ENCODE measurements around the gene SEPTIN10. TPM values are rescaled to one million over a fixed set of nuclear protein-coding genes. Genes with fewer than 3 reads are reported as not detected.
A peak's percentile ranks its signal among the peaks of the same experiment; 100 is the strongest.

SEPTIN10 gene
- total RNA-seq, 1 donor from 2014 or later = 160 TPM

- Histone ChIP-seq H3K4me2 (peak overlapping the region; percentile 38), H3K36me3 (no peaks in the 10 kb centered on the region), H3K27ac (no peak overlapping the region), H3K9ac (no peak overlapping the region), H3K27me3 (no peaks in the 10 kb centered on the region), H3F3A (ENCODE audit: low read depth) (no peaks in the 10 kb centered on the region), H4K20me1 (ENCODE audit: low read depth) (no peaks in the 10 kb centered on the region), H3K4me3 (no peak overlapping the region), H3K4me1 (peaks cover 7% of the 10 kb centered on the region), H2AFZ (replicated peaks) (peak overlapping the region; percentile 76), H3K9me3 (ENCODE audit: low read depth) (no peaks in the 10 kb centered on the region), H3K79me2 (ENCODE audit: low read depth) (no peaks in the 10 kb centered on the region)
- TF ChIP-seq EZH2phosphoT487 (IDR thresholded peaks at IDR 0.05) = no peak
- no peak for TF ChIP-seq EZH2 (IDR thresholded peaks at IDR 0.05)
- TF ChIP-seq CTCF (IDR thresholded peaks at IDR 0.05) = no peak
- H3K36me3 Mint-ChIP-seq = no peaks in the 10 kb centered on the region
- H3K27me3 Mint-ChIP-seq (ENCODE audit: insufficient read depth, low read depth) = peaks cover 6% of the 10 kb centered on the region
- DNase-seq (ENCODE audit: low spot score) = peak; percentile 42
- H3K27ac Mint-ChIP-seq = peak overlapping the region; percentile 80
- H3K4me3 Mint-ChIP-seq = peak overlapping the region; percentile 39
- no peaks in the 10 kb centered on the region for H3K9me3 Mint-ChIP-seq
- peaks cover 31% of the 10 kb centered on the region for H3K4me1 Mint-ChIP-seq
These were observed 45.8 kb upstream of the SEPTIN10 start for GRCh38 chr2:109659396-109660045.

GRCh38 chr2:109655287-109655686 is 41.5 kb upstream of the SEPTIN10 start:
- no peaks in the 10 kb centered on the region for H3K27me3 ChIP-seq
- TF ChIP-seq EZH2 (IDR thresholded peaks at IDR 0.05) = no peak
- no peak for TF ChIP-seq CTCF (IDR thresholded peaks at IDR 0.05)
- no peak for TF ChIP-seq EZH2phosphoT487 (IDR thresholded peaks at IDR 0.05)
- Mint-ChIP-seq H3K36me3 (no peaks in the 10 kb centered on the region), H3K27ac (no peak overlapping the region), H3K27me3 (ENCODE audit: insufficient read depth, low read depth) (peaks cover 4% of the 10 kb centered on the region), H3K4me3 (no peak overlapping the region), H3K9me3 (no peaks in the 10 kb centered on the region), H3K4me1 (peaks cover 38% of the 10 kb centered on the region)
- H3K4me2 ChIP-seq = no peak overlapping the region
- no peak overlapping the region for H2AFZ ChIP-seq (replicated peaks)
- H4K20me1 ChIP-seq (ENCODE audit: low read depth) = no peaks in the 10 kb centered on the region
- H3K9ac ChIP-seq = no peak overlapping the region
- no peaks in the 10 kb centered on the region for H3K36me3 ChIP-seq
- H3K4me1 ChIP-seq = peaks cover 7% of the 10 kb centered on the region
- H3K4me3 ChIP-seq = no peak overlapping the region
- no peaks in the 10 kb centered on the region for H3F3A ChIP-seq (ENCODE audit: low read depth)
- no peaks in the 10 kb centered on the region for H3K9me3 ChIP-seq (ENCODE audit: low read depth)
- no peak overlapping the region for H3K27ac ChIP-seq
- DNase-seq (ENCODE audit: low spot score) = no peak
- H3K79me2 ChIP-seq (ENCODE audit: low read depth) = no peaks in the 10 kb centered on the region

GRCh38 chr2:109654326-109655050 is 40.7 kb upstream of the SEPTIN10 start:
- no peaks in the 10 kb centered on the region for H3K27me3 ChIP-seq
- no peak overlapping the region for H3K4me2 ChIP-seq
- H3F3A ChIP-seq (ENCODE audit: low read depth) = no peaks in the 10 kb centered on the region
- no peaks in the 10 kb centered on the region for H3K79me2 ChIP-seq (ENCODE audit: low read depth)
- no peak overlapping the region for H3K9ac ChIP-seq
- H3K36me3 ChIP-seq = no peaks in the 10 kb centered on the region
- no peaks in the 10 kb centered on the region for H4K20me1 ChIP-seq (ENCODE audit: low read depth)
- Mint-ChIP-seq H3K36me3 (no peaks in the 10 kb centered on the region), H3K4me1 (peaks cover 31% of the 10 kb centered on the region), H3K27me3 (ENCODE audit: insufficient read depth, low read depth) (peaks cover 4% of the 10 kb centered on the region), H3K27ac (peak overlapping the region; percentile 66), H3K9me3 (no peaks in the 10 kb centered on the region), H3K4me3 (no peak overlapping the region)
- no peak overlapping the region for H3K4me3 ChIP-seq
- TF ChIP-seq CTCF (IDR thresholded peaks at IDR 0.05) (no peak), EZH2 (IDR thresholded peaks at IDR 0.05) (no peak), EZH2phosphoT487 (IDR thresholded peaks at IDR 0.05) (no peak)
- no peaks in the 10 kb centered on the region for H3K9me3 ChIP-seq (ENCODE audit: low read depth)
- no peak overlapping the region for H2AFZ ChIP-seq (replicated peaks)
- no peak overlapping the region for H3K27ac ChIP-seq
- no peak for DNase-seq (ENCODE audit: low spot score)
- peaks cover 3% of the 10 kb centered on the region for H3K4me1 ChIP-seq

Data from neural progenitor cell (in vitro differentiated cells).